GM21423 (cell line): ENCODE measurements around the gene BSND.
"Not testable (repeated sequence)": the region's sequence is repeated elsewhere in the genome, so short reads cannot be mapped to it uniquely, and the experiment has no call there.

ENCODE experiments used
- ATAC-seq: cut with Tn5 transposase; IDR thresholded peaks from one replicate; pipeline ENCODE4 v1.9.1; 2021; ENCODE audit warnings: mild to moderate bottlenecking, moderate library complexity; ENCODE audit not compliant: unreplicated experiment

BSND gene

GRCh38 chr1:55015731-55016620 is 17.2 kb downstream of the BSND start:
- no peak for ATAC-seq

GRCh38 chr1:55018395-55018794 is 19.7 kb downstream of the BSND start:
- ATAC-seq, result no peak

- ATAC-seq, result peak; percentile 86
Observed at GRCh38 chr1:55021942-55022546, 23.3 kb downstream of the BSND start.

GRCh38 chr1:55024163-55024562 is 25.4 kb downstream of the BSND start:
- ATAC-seq, result not testable (repeated sequence)

- ATAC-seq, result not testable (repeated sequence)
Observed at GRCh38 chr1:55026682-55027081, 27.9 kb downstream of the BSND start.

- ATAC-seq, result not testable (repeated sequence)
Observed at GRCh38 chr1:55031098-55031497, 32.4 kb downstream of the BSND start.

DNA sequence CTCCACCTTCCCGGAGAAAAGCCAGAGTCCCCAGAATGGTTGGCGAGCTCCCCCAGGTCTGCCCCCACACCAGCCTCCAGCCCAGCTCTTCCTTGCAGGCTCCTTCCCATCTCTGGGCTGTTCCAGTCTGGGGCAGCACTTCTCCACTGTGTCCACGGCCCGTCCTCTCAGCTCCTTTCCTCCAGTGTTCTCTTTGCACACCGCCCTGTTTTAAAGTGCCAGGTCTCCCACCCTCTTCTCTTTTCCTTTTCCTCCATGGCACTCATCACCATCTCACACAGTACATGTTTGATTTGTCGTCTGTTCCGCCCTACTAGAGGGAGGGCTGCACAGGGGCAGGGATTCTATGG is 34.5 kb downstream of the BSND start:
- no peak for ATAC-seq

GRCh38 chr1:55034476-55035133 is 35.9 kb downstream of the BSND start:
- ATAC-seq, result no peak

DNA sequence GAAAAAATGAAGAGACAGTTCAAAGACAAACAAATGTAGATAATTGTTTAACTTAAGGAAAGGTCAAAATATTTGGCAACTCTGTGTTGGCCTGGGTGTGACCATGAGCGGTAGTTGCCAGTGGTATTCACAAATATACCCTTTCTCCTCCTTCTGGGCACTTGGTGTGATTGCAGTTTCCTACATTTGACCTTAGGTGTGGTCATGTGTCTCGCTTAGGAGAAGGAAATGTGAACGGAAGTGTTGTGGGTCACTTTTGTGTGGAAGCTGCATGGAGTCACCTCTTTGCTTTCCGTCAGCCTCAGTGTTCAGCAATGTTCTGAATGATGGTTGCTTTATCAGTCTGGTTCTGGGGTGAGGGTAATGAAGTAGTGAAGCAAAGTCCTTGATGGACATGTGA is 37.2 kb downstream of the BSND start:
- ATAC-seq, result no peak

DNA sequence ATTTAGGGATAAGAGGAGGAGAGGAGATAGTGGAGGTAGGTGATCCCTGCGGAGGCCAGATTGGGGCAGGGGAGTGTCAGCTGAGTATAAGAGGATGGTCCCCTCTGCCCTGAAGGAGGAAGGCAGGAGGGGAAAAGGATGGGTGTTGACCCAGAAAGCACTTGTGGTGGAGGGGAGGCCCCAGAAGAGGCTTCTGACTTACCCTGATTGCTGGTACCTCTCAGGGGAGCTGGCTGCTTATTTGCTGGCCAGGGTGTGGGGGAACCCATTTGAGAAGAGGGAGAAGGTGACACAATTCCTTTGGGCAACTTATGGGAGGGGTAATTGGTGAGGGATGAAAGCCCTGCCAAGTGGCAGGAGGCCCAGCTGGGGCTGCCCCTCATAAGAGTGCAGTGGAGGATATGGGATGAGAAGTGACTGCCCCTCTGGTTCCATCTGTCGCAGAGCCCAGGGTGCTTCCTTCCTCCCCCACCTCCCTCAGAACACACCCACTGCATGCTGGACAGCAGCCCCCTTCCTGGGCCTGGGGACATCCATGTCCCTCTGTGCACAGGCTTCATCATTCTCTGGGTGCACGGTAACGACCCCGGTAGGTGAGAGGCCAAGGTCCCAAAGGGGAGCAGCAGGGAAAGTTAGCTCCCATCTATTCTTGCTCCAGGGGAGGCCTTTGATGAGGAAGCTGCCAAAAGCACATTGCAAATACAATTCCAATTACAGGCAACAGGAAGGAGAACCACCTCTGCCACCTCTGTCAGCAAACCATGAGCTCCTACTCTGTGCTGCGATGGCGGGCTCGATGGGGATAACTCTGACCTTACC is 39.2 kb downstream of the BSND start:
- ATAC-seq, result no peak

- ATAC-seq, result no peak
Observed at GRCh38 chr1:55038552-55038838, 39.8 kb downstream of the BSND start.

DNA sequence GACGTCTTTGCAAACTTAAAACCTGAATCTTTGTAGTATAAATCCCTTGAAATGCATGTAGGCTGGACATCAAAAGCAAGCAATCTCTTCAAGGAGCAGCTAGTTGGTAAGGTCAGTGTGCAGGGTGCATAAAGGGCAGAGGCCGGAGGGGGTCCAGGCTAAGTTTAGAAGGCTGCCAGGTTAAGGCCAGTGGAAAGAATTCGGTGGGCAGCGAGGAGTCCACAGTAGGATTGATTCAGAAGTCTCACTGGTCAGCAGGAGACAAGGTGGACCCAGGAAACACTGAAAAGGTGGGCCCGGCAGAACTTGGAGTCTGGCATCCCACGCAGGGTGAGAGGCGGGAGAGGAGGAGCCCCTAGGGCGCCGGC is 40.2 kb downstream of the BSND start:
- no peak for ATAC-seq

GRCh38 chr1:55039342-55040082 is 40.8 kb downstream of the BSND start, which contains the start of gene PCSK9:
Gene PCSK9 (plus strand): TSS chr1:55039548. CDS start chr1:55039838, 290 bp downstream.
- no peak for ATAC-seq

GRCh38 chr1:55040083-55040932 is 41.6 kb downstream of the BSND start:
- no peak for ATAC-seq

DNA sequence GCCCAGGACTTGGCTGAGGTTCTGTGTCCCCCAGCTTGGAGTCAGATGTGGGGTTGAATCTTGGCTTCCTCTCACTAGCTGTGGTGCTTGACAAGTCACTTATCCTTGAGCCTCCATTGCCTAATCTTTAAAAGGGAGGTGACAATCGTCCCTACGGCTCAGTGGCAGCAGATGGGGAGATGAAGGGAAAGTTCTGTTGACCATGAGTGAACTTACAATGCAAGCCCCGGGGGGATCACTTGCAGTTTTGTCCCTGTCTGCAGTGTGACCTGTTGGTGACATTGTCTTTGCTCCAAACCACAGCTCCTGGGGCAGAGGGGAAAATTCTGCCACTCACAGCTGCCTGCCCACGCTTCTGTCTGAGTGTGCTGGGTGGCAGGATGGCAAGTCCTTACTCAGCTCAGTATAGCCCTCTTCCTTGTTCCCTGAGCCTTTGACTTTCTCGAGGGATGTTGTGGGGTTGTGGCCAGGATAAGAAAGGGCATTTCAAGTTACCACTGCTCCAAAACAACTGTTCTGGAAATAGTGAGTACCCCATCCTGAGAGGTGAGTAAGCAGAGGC is 42.3 kb downstream of the BSND start:
- no peak for ATAC-seq

DNA sequence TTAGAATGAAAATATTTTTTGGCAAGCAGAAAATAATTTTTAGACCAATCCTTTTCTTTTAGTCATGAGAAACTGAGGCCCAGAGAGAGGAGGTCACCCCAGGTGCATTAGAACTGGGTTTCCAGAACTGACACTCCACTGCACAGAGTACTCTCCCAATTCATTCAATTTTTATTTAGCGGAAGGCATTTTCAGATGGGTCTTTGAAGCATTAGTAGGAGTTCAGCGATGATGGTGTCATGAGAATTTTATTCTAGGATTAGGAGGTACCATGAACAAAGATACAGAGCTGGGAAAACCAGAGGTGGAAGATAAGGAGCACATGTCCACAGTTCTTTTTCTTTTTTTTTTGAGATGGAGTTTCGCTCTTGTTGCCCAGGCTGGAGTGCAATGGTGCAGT is 42.9 kb downstream of the BSND start:
- no peak for ATAC-seq

GRCh38 chr1:55043011-55043410 is 44.3 kb downstream of the BSND start:
- ATAC-seq, result no peak

DNA sequence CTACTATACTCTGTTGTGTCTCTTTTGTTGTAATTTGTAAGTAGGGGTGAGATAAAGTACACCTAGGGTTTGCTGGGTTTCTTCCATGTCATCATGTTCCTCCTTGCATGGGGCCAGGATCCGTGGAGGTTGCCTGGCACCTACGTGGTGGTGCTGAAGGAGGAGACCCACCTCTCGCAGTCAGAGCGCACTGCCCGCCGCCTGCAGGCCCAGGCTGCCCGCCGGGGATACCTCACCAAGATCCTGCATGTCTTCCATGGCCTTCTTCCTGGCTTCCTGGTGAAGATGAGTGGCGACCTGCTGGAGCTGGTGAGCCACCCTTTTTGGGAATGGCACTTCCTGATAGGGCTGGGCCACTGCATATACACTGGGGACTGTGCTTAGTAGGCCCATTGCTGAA is 45.0 kb downstream of the BSND start:
- ATAC-seq, result no peak

GRCh38 chr1:55044617-55045397 is 46.1 kb downstream of the BSND start:
- ATAC-seq, result no peak
